NCI-H82 treated with DMSO at 0.1 percent for 48 hours (cell line): ENCODE measurements around the gene DCAKD.

Experiments
- DNase-seq: peaks from one replicate; lab custom pipeline; 2025; ENCODE audit not compliant: unreplicated experiment; lab: John Stamatoyannopoulos, UW

Gene DCAKD

GRCh38 chr17:44977065-44977464 lies 74.4 kb downstream of the DCAKD start:
- no peak for DNase-seq

GRCh38 chr17:44976206-44976605 lies 75.2 kb downstream of the DCAKD start:
- no peak for DNase-seq
